HFF-Myc (cell line): ENCODE data around the gene TGM2.

ENCODE experiments used
- DNase-seq: peaks from one replicate; pipeline ENCODE4 v3.0.0-alpha.2; 2011; ENCODE audit warnings: low read depth; ENCODE audit errors: extremely low read depth
- H3K4me3 ChIP-seq: replicated peaks from 2 replicates; pipeline ENCODE4 v1.5.1; 2011; ENCODE audit warnings: low read depth, mild to moderate bottlenecking, control low read depth, low read length
- TF ChIP-seq, protein P1 (sequence below): IDR thresholded peaks from 2 replicates; pipeline ENCODE4 v1.5.1; 2012; ENCODE audit warnings: mild to moderate bottlenecking, low read depth, low read length, control low read depth; ENCODE audit errors: missing control alignments

TGM2 gene

DNA sequence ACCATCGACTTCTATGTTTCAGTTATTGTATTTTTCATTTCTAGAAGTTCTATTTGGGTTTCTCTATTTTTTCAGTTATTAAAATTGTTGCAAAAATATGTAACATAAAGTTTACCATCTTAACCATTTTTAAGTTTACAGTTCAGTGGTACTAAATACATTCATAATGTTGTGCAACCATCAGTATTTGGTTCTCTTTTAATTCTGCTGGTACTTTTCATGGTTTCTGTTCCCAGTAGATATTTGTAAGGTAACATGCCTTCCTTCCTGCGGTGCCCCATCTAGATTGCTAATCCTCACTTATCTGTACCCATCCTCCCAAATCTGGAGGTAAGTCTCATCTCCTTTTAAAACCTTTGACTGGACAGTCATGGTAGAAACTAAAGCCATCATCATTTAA, 47.9 kb downstream of the TGM2 start:
- TF ChIP-seq, protein P1, sequence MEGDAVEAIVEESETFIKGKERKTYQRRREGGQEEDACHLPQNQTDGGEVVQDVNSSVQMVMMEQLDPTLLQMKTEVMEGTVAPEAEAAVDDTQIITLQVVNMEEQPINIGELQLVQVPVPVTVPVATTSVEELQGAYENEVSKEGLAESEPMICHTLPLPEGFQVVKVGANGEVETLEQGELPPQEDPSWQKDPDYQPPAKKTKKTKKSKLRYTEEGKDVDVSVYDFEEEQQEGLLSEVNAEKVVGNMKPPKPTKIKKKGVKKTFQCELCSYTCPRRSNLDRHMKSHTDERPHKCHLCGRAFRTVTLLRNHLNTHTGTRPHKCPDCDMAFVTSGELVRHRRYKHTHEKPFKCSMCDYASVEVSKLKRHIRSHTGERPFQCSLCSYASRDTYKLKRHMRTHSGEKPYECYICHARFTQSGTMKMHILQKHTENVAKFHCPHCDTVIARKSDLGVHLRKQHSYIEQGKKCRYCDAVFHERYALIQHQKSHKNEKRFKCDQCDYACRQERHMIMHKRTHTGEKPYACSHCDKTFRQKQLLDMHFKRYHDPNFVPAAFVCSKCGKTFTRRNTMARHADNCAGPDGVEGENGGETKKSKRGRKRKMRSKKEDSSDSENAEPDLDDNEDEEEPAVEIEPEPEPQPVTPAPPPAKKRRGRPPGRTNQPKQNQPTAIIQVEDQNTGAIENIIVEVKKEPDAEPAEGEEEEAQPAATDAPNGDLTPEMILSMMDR = no peak
- no peak for DNase-seq
- no peak overlapping the region for H3K4me3 ChIP-seq

DNA sequence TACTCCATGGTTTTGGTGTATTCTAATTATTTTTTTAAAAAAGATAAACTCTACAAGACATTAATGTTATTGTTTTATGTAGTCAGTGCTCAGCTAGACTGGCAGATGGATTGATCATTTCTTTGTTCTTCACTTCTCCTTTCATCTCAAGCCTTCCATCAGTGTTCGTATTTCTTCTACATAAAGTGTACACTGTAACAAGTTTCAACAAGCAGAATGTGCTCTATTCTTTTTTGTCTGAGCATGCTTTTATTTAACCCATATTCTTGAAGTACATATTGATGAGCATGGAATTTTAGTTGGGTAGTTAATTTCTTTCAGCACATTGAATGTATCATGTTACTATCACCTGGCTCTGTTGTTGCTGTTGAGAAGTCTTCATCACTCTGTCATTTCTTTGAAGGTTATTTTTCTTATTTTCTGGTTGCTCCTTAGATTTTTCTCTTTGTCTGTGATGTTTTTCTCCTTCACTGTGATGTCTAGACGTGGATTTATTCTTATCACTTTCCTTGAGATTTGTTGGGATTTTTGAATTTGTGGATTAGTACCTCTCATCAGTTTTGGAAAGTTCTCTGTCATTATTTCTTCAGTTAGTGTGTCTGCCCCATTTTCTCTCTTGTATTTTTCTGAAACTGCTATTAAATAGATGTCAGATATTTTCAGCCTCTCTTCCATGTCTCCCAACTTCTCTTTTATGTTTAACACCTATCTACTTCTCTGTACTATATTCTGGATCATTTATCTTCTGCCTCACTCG, 48.5 kb downstream of the TGM2 start:
- no peak overlapping the region for H3K4me3 ChIP-seq
- TF ChIP-seq, protein P1 = no peak
- DNase-seq = no peak

DNA sequence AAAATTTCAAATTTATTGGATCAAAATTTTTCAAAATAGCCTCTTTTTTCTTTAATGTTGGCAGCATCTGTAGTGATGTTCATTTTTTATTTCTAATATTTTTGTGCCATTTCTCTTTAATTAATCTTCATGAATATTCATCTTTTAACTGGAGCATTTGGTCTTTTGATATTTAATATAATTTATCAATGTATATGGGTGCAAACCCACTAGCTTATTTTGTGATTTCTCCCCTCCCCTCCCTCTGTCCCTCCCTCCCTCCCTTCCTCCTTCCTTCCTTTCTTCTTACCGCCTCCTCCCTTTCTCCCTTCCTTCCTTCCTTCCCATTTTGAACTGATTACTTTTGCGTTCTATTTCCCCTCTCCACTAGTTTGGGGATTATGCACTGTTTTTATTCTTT, 49.2 kb downstream of the TGM2 start:
- no peak overlapping the region for H3K4me3 ChIP-seq
- no peak for DNase-seq
- TF ChIP-seq, protein P1 = no peak

DNA sequence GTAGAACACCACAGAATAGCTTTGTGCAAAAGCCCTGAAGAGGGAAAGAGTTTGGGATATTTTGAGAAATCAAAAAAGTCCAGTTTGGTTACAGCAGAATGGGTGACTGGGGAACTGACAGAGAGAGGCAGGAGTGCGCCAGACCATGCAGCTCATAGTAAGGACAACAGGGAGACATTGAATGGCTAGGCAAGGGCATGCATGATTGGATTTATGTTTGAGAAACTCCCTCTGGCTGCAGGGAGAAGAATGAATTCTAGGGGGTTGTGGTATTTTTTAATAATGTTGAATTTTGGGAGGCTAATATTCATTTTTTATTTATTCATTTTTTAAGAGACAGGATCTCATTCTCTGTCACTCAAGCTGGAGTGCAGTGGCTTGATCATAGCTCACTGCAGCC, 49.9 kb downstream of the TGM2 start:
- DNase-seq = no peak
- TF ChIP-seq, protein P1 = no peak
- H3K4me3 ChIP-seq = no peak overlapping the region

DNA sequence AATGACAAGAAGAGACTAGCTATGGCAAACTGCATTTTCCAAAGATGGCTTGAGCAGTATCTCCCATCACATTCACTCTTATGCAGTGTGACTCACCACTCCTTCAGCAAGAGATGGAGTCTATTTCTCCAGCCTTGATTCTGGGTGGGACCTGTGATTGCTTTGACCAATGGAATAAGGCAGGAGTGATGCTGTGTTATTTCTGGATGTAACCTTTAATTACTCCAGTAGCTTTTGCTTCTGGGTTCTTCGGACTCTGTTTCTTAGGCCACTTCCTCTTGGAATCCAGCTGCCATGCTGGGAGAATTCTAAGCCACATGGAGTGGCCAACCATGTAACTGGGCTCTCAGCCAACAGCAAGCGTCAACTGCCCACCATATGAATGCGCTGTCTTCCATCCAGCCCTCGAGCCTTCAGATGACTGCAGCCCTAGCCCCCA, 50.7 kb downstream of the TGM2 start:
- DNase-seq = no peak
- TF ChIP-seq, protein P1 = no peak

DNA sequence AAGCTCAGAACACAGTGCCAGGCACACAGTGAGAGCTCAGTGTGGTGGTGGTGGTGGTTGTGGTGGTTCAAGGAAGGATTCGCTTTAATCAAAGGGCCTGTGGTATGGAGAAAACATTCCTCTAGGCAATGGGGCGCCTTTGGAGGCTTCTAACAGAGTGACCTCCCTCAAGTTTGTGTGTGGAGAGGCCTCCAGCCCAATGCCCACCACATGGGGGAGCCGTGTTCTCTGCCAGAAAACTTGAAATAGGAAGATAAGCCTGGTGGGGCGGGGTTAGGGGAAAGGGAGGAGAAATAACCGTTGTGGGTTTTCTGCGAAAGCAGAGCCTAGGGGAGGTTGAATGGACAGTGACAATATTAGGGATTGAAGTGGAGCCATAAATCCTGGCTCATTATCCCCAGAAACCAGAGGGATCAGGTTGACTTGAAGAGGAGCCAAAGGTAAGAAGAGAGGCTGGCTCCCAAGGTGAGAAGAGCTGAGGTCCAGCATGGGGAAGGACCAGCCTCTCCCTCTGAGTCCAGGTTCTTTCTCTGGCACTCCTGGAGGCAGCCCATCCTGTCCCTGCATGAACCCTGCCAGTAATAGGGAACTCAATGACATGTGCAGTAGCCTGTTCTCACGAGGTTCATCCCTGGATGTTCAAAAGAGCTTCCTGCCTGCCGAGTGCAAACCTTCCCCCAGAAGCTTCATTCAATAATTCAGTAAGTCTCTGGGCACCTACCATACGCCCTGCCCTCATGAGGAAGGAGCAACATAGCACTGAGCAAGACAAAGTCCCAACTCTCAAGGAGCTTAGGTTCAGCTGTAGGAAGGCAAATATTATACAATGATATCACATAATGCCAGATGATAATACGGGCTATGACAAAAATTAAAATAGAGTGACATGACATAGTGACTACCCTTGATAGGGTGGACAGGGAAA, 51.4 kb downstream of the TGM2 start:
- H3K4me3 ChIP-seq = no peak overlapping the region
- TF ChIP-seq, protein P1 = peak; percentile 54
- DNase-seq = no peak

More for the DNA sequence above, 50.7 kb downstream of the TGM2 start:
- no peak overlapping the region for H3K4me3 ChIP-seq
